Activated CD4-positive, CD25-positive, alpha-beta regulatory T cell (primary cell): Measurements from ENCODE around the gene NTRK3.

Experiments used
- DNase-seq, 4 experiments: peaks; one replicate each; lab custom pipeline; 2025; lab: John Stamatoyannopoulos, UW

The NTRK3 gene

GRCh38 chr15:88118741-88119140, 137.8 kb downstream of the NTRK3 start:
- no peak for DNase-seq

GRCh38 chr15:88118035-88118434, 138.5 kb downstream of the NTRK3 start:
- DNase-seq: no peak

- no peak for DNase-seq
Observed at GRCh38 chr15:88115486-88116152, 140.9 kb downstream of the NTRK3 start.

- DNase-seq: no peak
Observed at GRCh38 chr15:88113613-88114308, 142.8 kb downstream of the NTRK3 start.

DNA sequence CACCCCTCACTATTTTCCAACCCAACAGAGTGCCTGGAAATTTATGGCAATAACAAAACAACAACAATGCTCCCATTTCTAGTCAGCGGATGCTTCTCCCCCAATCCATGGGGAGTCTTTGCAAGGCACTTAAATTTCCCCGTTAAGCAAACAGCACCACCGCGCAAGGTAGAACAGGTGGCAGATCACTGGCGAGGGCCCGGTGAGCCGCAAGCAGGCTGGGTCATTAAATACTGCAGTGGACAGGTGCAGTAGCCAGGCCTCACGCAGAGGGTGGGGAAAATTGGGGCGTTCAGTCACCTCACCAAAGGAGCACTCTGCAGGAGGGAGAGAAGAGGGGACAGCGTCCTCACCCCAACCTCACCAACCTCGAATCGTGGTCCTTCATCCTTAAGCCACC, 147.5 kb downstream of the NTRK3 start:
- DNase-seq: no peak

- no peak for DNase-seq
Observed at GRCh38 chr15:88108477-88108876, 148.1 kb downstream of the NTRK3 start.

DNA sequence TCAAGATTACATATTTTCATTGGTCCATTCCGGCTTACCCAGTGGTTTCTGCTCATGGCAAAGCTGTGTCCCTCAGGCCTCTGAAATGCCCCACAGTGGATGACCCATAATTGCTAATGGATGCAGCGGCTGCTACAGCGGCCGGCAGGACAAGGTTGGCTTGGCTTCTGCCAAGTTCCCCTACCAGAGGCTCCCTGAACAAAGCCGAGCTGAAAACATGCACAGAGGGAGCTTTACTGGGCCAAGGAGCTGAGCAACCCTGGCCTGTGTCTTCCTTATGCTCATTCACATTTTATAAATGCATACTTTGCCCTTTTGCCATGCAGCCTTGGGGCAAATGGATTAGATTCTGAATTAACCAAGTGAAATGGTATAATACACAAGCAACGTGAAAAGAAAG, 150.5 kb downstream of the NTRK3 start:
- no peak for DNase-seq

DNA sequence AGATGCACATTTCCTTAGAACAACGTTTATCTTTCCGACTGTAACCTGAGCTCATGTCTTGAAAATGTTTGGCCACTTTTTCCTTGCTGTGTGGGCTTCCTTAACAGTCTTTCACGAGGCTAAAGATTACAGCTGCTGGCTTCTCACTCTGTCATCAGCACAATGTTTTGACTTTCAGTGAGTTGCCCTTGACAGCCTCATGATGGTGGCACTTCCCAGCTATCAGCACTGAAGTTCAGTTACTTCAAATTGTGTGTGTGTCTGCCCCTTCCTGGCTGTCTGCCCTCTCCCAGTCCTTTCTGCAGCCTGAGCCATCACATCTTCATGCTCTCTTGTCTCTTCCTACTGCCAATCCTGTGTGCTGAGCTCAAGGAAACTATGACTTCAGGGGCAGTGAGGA, 152.2 kb downstream of the NTRK3 start:
- DNase-seq: no peak

DNA sequence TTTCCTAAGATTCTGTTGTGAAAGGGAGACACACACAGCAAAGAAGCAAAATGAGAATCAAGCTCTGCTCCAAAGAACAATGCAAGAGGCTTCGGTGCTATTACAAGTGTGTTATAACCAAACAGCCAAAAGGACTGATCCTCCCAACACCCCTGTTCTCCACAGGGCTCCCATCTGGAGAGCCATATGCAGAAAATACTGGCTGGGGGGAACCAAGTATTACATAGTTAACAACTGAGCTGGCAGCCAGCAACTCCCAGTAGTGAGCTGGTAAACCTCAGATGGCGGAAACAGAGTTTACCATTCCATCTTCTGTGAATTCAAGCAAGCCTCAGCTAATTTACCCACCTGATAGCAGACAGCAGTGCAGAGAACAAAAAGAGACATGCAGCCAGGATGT, 156.4 kb downstream of the NTRK3 start:
- DNase-seq: no peak

GRCh38 chr15:88098361-88098760, 158.2 kb downstream of the NTRK3 start:
- no peak for DNase-seq

DNA sequence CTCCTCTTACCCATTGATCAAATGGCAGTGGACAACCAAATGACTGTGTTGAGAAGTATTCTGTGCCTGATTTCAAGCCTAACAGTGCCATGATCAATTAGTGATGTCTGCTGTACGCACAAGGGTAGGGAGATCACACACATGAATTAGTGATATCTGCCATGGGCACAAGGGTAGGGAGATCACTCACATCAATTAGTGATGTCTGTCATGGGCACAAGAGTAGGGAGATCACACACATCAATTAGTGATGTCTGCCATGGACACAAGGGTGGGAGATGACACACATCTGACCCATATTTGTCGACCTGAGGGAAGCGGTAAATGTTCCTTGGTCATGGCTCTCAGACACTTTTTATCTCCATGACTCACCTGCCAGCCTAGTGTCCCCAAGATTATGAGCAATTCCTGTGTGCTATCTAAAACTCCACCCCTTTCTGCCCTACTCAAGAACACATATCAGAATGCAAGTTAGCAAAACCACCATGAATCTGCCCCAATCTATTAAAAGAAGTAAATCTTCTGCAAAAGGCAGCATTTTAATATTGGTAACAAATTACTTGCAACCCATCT, 165.0 kb downstream of the NTRK3 start:
- no peak for DNase-seq

DNA sequence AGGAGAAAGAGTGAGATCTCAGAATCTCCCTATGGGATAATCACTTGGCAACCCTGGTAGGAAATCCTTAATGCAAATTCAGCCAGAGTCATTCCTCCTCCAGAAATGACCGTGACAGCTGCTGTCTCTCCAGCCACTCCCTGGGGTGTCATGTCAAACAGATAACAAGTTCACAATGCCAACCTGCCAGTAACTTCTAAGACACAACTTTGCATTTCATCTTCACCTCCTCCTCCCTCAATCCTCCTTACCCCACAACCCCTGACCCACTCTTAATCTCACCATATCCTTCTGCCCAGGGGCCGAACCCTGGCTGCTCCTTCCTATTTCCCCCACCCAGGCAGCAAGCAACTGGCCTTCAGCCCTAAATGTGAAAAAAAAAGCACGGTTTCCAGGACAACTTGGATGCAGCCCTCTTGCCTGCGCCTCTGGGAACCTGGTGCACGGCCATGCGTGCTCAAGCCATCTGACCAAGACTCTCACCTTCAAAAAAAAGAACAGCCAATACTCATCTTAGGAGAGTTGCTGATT, 166.0 kb downstream of the NTRK3 start:
- DNase-seq: no peak

DNA sequence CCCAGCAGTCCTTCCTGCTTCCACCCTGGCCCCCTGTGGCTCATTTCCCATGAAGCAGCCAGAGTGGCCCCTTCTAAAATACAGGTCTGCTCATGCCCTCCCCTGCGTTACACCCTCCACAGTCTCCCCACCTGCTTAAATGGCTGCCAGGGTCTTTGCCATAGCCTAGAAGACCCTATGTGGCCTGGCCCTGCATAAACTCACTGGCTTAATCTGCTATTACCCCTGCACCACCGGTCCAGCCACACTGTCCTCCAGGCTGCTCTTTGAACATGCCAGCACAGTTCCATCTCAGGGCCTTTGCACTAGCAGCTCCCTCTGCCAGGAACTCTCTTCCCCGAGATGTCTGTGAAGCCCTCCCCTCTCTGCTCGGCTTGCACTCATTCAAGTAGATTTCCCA, 166.8 kb downstream of the NTRK3 start:
- DNase-seq: no peak

GRCh38 chr15:88089024-88089620, 167.4 kb downstream of the NTRK3 start:
- no peak for DNase-seq

GRCh38 chr15:88083811-88084760, 172.5 kb downstream of the NTRK3 start:
- no peak for DNase-seq

DNA sequence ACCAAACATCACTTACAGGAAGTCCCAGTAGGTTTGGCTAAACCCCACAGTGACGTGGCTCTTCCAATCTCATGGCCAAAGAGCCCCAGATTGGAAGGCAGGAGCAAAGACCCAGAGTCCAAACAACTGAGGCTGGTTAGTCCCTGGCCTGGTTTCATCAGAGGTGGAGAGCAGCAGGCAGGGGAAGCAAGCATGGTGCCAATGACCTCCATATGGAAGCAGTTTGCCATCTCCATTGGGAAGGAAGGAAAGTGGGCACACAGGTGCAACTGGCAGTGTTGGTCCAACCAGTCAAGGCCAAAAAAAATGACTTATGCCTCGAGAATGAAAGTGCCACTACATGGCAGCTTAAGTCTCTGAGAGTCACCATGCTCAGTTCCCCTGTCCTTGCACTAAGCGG, 175.9 kb downstream of the NTRK3 start:
- DNase-seq: no peak

DNA sequence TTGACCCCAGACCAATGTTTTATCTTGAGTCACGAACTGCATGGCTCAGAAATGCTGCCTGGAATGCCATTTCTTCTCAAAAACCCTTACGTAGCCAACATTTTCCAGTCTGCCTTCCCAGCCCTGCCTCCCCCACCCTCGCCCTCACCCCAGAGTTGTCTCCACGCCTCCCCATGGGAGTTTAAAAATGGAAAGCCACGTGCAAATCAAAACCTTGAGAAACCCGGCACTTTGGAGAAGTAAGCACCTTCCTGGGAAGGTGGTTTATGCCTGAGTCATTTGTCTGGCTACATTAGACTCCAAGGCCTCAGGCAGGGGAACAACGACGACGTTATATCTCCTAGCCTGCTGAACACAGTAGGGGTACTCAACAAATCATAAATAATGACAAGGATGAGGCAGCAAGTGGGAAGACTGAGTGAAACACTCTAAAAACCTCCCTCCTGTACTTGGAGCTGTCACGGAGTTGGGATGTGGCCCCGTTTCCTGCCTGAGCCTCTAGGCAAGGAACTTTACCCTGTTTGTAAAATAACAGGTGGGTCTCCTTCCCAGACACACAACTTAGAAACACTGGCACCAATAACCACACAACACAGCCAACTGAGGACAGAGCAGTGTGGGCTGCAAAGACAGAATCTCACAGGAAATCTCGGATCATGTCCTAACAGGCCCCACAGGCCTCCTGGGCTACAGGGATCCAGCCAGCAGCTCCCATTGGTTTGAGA, 179.1 kb downstream of the NTRK3 start:
- DNase-seq: no peak

- no peak for DNase-seq
Observed at GRCh38 chr15:88076328-88076727, 180.2 kb downstream of the NTRK3 start.

- DNase-seq: no peak
Observed at GRCh38 chr15:88075102-88075501, 181.4 kb downstream of the NTRK3 start.

DNA sequence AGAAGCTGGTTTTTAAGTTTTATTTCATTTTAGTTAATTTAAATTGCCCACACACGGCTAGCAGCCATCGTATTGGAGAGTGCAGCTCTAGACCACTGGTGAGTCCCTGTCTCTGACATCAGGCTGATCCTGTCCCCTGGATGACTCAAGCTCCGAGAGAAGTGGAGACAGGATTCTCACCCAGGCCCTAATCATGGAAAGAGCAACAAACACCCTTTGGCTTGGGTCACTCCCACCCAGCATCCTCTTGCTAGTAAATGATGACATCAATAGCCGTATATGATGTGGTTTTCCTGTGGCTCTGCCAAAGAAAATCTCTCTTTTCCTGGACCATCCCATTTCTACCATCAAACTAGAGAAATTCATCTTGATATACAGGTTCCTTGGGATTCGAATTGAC, 182.2 kb downstream of the NTRK3 start:
- DNase-seq: no peak

DNA sequence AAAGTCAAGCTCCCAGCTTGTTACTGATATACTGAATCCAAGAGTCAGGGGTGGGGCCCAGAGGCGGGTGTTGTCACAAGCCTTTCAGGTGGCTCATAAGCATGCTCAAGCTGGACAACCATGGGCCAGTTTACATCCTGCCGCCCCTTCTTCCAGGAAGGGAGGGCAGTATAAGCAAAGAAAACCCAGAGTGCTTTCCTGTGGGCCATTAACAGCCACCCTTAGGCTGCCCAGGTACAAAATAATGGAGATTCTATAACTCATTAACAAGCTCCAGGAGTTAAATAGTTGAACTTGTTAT, 183.2 kb downstream of the NTRK3 start:
- no peak for DNase-seq
